ENCODE results near the gene SEPHS1. TPM values are rescaled to one million over a fixed set of nuclear protein-coding genes. Genes with fewer than 3 reads are reported as not detected.
A peak's percentile ranks its signal among the peaks of the same experiment; 100 is the strongest.
"Not testable (repeated sequence)": the region's sequence is repeated elsewhere in the genome, so short reads cannot be mapped to it uniquely, and the experiment has no call there.

The SEPHS1 gene
- total and polyA plus RNA-seq, 4 donors: 53.3 to 101 (median 74.2) TPM

- H3K4me3 ChIP-seq (ENCODE audit: low read depth, low read length): no peak overlapping the region
- peaks cover 46% of the 10 kb centered on the region for H3K36me3 ChIP-seq (ENCODE audit: control insufficient read depth, insufficient read depth, low read length)
- H3K27me3 ChIP-seq (ENCODE audit: control insufficient read depth, insufficient read depth, low read length): no peaks in the 10 kb centered on the region
- DNase-seq (ENCODE audit: low read depth in 4 of 6, low spot score in 6 of 6): peak in 1 of 6 donors; percentile 73
- no peaks in the 10 kb centered on the region for H3K9me3 ChIP-seq (ENCODE audit: control insufficient read depth, insufficient read depth, low read length)
- no peak overlapping the region for H3K27ac ChIP-seq (ENCODE audit: low read depth, low read length)
- WGBS (ENCODE audit: insufficient coverage): 94% methylated on average over 7 of the region's 9 CpGs
- H3K4me1 ChIP-seq (ENCODE audit: control insufficient read depth, insufficient read depth, low read length): no peaks in the 10 kb centered on the region
Measured at GRCh38 chr10:13335881-13336280, 12.2 kb downstream of the SEPHS1 start.

- Histone ChIP-seq H3K27me3 (ENCODE audit: control insufficient read depth, insufficient read depth, low read length) (no peaks in the 10 kb centered on the region), H3K36me3 (ENCODE audit: control insufficient read depth, insufficient read depth, low read length) (peaks cover 52% of the 10 kb centered on the region), H3K4me1 (ENCODE audit: control insufficient read depth, insufficient read depth, low read length) (no peaks in the 10 kb centered on the region), H3K27ac (ENCODE audit: low read depth, low read length) (no peak overlapping the region), H3K9me3 (ENCODE audit: control insufficient read depth, insufficient read depth, low read length) (no peaks in the 10 kb centered on the region), H3K4me3 (ENCODE audit: low read depth, low read length) (no peak overlapping the region)
- no CpG with 5 or more reads among the region's 2 CpGs for whole genome bisulfite sequencing (ENCODE audit: insufficient coverage)
- DNase-seq (ENCODE audit: low read depth in 4 of 6, low spot score in 6 of 6): no peak
Measured at GRCh38 chr10:13334556-13334955, 13.5 kb downstream of the SEPHS1 start.

- WGBS (ENCODE audit: insufficient coverage): 90% methylated on average over 2 of the region's 5 CpGs
- no peak overlapping the region for H3K27ac ChIP-seq (ENCODE audit: low read depth, low read length)
- peaks cover 60% of the 10 kb centered on the region for H3K36me3 ChIP-seq (ENCODE audit: control insufficient read depth, insufficient read depth, low read length)
Measured at GRCh38 chr10:13331646-13332045, 16.4 kb downstream of the SEPHS1 start.

GRCh38 chr10:13330980-13331379, 17.1 kb downstream of the SEPHS1 start:
- no CpG with 5 or more reads among the region's 8 CpGs for WGBS (ENCODE audit: insufficient coverage)
- peaks cover 61% of the 10 kb centered on the region for H3K36me3 ChIP-seq (ENCODE audit: control insufficient read depth, insufficient read depth, low read length)
- not testable (repeated sequence) for H3K9me3 ChIP-seq (ENCODE audit: control insufficient read depth, insufficient read depth, low read length)

More at GRCh38 chr10:13331646-13332045, 16.4 kb downstream of the SEPHS1 start:
- H3K4me3 ChIP-seq (ENCODE audit: low read depth, low read length): no peak overlapping the region
- no peak for DNase-seq (ENCODE audit: low read depth in 4 of 6, low spot score in 6 of 6)
- no peaks in the 10 kb centered on the region for H3K27me3 ChIP-seq (ENCODE audit: control insufficient read depth, insufficient read depth, low read length)
- no peaks in the 10 kb centered on the region for H3K4me1 ChIP-seq (ENCODE audit: control insufficient read depth, insufficient read depth, low read length)
- H3K9me3 ChIP-seq (ENCODE audit: control insufficient read depth, insufficient read depth, low read length): no peaks in the 10 kb centered on the region

GRCh38 chr10:13329565-13329964, 18.5 kb downstream of the SEPHS1 start:
- H3K9me3 ChIP-seq (ENCODE audit: control insufficient read depth, insufficient read depth, low read length): no peaks in the 10 kb centered on the region
- no peaks in the 10 kb centered on the region for H3K27me3 ChIP-seq (ENCODE audit: control insufficient read depth, insufficient read depth, low read length)
- DNase-seq (ENCODE audit: low read depth in 4 of 6, low spot score in 6 of 6): no peak
- no peak overlapping the region for H3K27ac ChIP-seq (ENCODE audit: low read depth, low read length)
- no peaks in the 10 kb centered on the region for H3K4me1 ChIP-seq (ENCODE audit: control insufficient read depth, insufficient read depth, low read length)
- WGBS (ENCODE audit: insufficient coverage): 71% methylated on average over 2 of the region's 3 CpGs
- H3K36me3 ChIP-seq (ENCODE audit: control insufficient read depth, insufficient read depth, low read length): peaks cover 54% of the 10 kb centered on the region
- no peak overlapping the region for H3K4me3 ChIP-seq (ENCODE audit: low read depth, low read length)

More at GRCh38 chr10:13330980-13331379, 17.1 kb downstream of the SEPHS1 start:
- H3K4me1 ChIP-seq (ENCODE audit: control insufficient read depth, insufficient read depth, low read length); H3K27ac ChIP-seq (ENCODE audit: low read depth, low read length); H3K4me3 ChIP-seq (ENCODE audit: low read depth, low read length); DNase-seq (ENCODE audit: low read depth in 4 of 6, low spot score in 6 of 6); H3K27me3 ChIP-seq (ENCODE audit: control insufficient read depth, insufficient read depth, low read length): not testable (repeated sequence)

- H3K36me3 ChIP-seq (ENCODE audit: control insufficient read depth, insufficient read depth, low read length): peaks cover 50% of the 10 kb centered on the region
- H3K4me3 ChIP-seq (ENCODE audit: low read depth, low read length): no peak overlapping the region
- no CpG with 5 or more reads among the region's 10 CpGs for WGBS (ENCODE audit: insufficient coverage)
- no peak for DNase-seq (ENCODE audit: low read depth in 4 of 6, low spot score in 6 of 6)
- H3K9me3 ChIP-seq (ENCODE audit: control insufficient read depth, insufficient read depth, low read length): no peaks in the 10 kb centered on the region
- H3K4me1 ChIP-seq (ENCODE audit: control insufficient read depth, insufficient read depth, low read length): no peaks in the 10 kb centered on the region
- H3K27me3 ChIP-seq (ENCODE audit: control insufficient read depth, insufficient read depth, low read length): no peaks in the 10 kb centered on the region
- no peak overlapping the region for H3K27ac ChIP-seq (ENCODE audit: low read depth, low read length)
Measured at GRCh38 chr10:13328613-13329012, 19.5 kb downstream of the SEPHS1 start.

- no peak overlapping the region for H3K27ac ChIP-seq (ENCODE audit: low read depth, low read length)
Measured at GRCh38 chr10:13328126-13328525, 20.0 kb downstream of the SEPHS1 start.

GRCh38 chr10:13327534-13327933, 20.6 kb downstream of the SEPHS1 start:
- no peak for DNase-seq (ENCODE audit: low read depth in 4 of 6, low spot score in 6 of 6)
- no peak overlapping the region for H3K27ac ChIP-seq (ENCODE audit: low read depth, low read length)

More at GRCh38 chr10:13328126-13328525, 20.0 kb downstream of the SEPHS1 start:
- no peak for DNase-seq (ENCODE audit: low read depth in 4 of 6, low spot score in 6 of 6)
- Histone ChIP-seq H3K36me3 (ENCODE audit: control insufficient read depth, insufficient read depth, low read length) (peaks cover 48% of the 10 kb centered on the region), H3K9me3 (ENCODE audit: control insufficient read depth, insufficient read depth, low read length) (no peaks in the 10 kb centered on the region), H3K27me3 (ENCODE audit: control insufficient read depth, insufficient read depth, low read length) (no peaks in the 10 kb centered on the region), H3K4me1 (ENCODE audit: control insufficient read depth, insufficient read depth, low read length) (no peaks in the 10 kb centered on the region), H3K4me3 (ENCODE audit: low read depth, low read length) (no peak overlapping the region)
- WGBS (ENCODE audit: insufficient coverage): 90% methylated on average over 2 of the region's 5 CpGs

GRCh38 chr10:13322615-13323148, 25.4 kb downstream of the SEPHS1 start:
- no peaks in the 10 kb centered on the region for H3K27me3 ChIP-seq (ENCODE audit: control insufficient read depth, insufficient read depth, low read length)
- H3K4me3 ChIP-seq (ENCODE audit: low read depth, low read length): no peak overlapping the region
- no peaks in the 10 kb centered on the region for H3K9me3 ChIP-seq (ENCODE audit: control insufficient read depth, insufficient read depth, low read length)
- WGBS (ENCODE audit: insufficient coverage): 97% methylated on average over 21 of the region's 24 CpGs
- no peaks in the 10 kb centered on the region for H3K4me1 ChIP-seq (ENCODE audit: control insufficient read depth, insufficient read depth, low read length)
- no peak for DNase-seq (ENCODE audit: low read depth in 4 of 6, low spot score in 6 of 6)
- peaks cover 55% of the 10 kb centered on the region for H3K36me3 ChIP-seq (ENCODE audit: control insufficient read depth, insufficient read depth, low read length)
- no peak overlapping the region for H3K27ac ChIP-seq (ENCODE audit: low read depth, low read length)

More at GRCh38 chr10:13327534-13327933, 20.6 kb downstream of the SEPHS1 start:
- no peaks in the 10 kb centered on the region for H3K9me3 ChIP-seq (ENCODE audit: control insufficient read depth, insufficient read depth, low read length)
- no peaks in the 10 kb centered on the region for H3K4me1 ChIP-seq (ENCODE audit: control insufficient read depth, insufficient read depth, low read length)
- H3K27me3 ChIP-seq (ENCODE audit: control insufficient read depth, insufficient read depth, low read length): no peaks in the 10 kb centered on the region
- H3K36me3 ChIP-seq (ENCODE audit: control insufficient read depth, insufficient read depth, low read length): peaks cover 48% of the 10 kb centered on the region
- H3K4me3 ChIP-seq (ENCODE audit: low read depth, low read length): no peak overlapping the region
- 63% methylated on average over 2 of the region's 3 CpGs for WGBS (ENCODE audit: insufficient coverage)

- Histone ChIP-seq H3K4me1 (ENCODE audit: control insufficient read depth, insufficient read depth, low read length) (no peaks in the 10 kb centered on the region), H3K27me3 (ENCODE audit: control insufficient read depth, insufficient read depth, low read length) (no peaks in the 10 kb centered on the region), H3K27ac (ENCODE audit: low read depth, low read length) (no peak overlapping the region), H3K9me3 (ENCODE audit: control insufficient read depth, insufficient read depth, low read length) (no peaks in the 10 kb centered on the region), H3K4me3 (ENCODE audit: low read depth, low read length) (no peak overlapping the region), H3K36me3 (ENCODE audit: control insufficient read depth, insufficient read depth, low read length) (peaks cover 49% of the 10 kb centered on the region)
- DNase-seq (ENCODE audit: low read depth in 4 of 6, low spot score in 6 of 6): no peak
- 84% methylated on average over 10 of the region's 13 CpGs for WGBS (ENCODE audit: insufficient coverage)
Measured at GRCh38 chr10:13321576-13321975, 26.5 kb downstream of the SEPHS1 start.
